GM12878 (cell line): ENCODE data around the gene TLCD5. TPM values are rescaled to one million over a fixed set of nuclear protein-coding genes. Genes with fewer than 3 reads are reported as not detected.

Experiments
- CREB1 ChIP-seq: IDR thresholded peaks from 2 replicates; pipeline ENCODE4 v1.6.1; 2012; ENCODE audit warnings: low read depth, mild to moderate bottlenecking, inconsistent platforms
- CREM ChIP-seq: IDR thresholded peaks from 2 replicates; pipeline ENCODE4 v1.6.1; 2014; ENCODE audit warnings: antibody characterized with exemption, low read depth
- DPF2 ChIP-seq: fragments of 450-650 bp; IDR thresholded peaks from 2 replicates; pipeline ENCODE4 v1.6.1; 2017; ENCODE audit warnings: mild to moderate bottlenecking
- ETV6 ChIP-seq, 2 experiments: fragments of 450-650 bp in 1 of 2; IDR thresholded peaks in 1 of 2; conservative IDR thresholded peaks in 1 of 2; 2 replicates each; pipeline ENCODE4 v1.6.1; 2014; ENCODE audit warnings: antibody characterized with exemption in 1 of 2, borderline replicate concordance in 1 of 2, low read depth in 1 of 2, mild to moderate bottlenecking in 1 of 2, moderate library complexity in 1 of 2
- HDAC2 ChIP-seq: fragments of 200-600 bp; sonication (generic); IDR thresholded peaks from 2 replicates; pipeline ENCODE4 v1.6.1; 2017
- NR2C2 ChIP-seq: IDR thresholded peaks from 2 replicates; pipeline ENCODE4 v1.6.1; 2011; ENCODE audit warnings: borderline replicate concordance, low read depth; ENCODE audit not compliant: control insufficient read depth, insufficient read length
- NR2F1 ChIP-seq: fragments of 450-650 bp; conservative IDR thresholded peaks from 2 replicates; pipeline ENCODE4 v1.6.1; 2017; ENCODE audit warnings: mild to moderate bottlenecking
- RB1 ChIP-seq: fragments of 450-650 bp; formaldehyde crosslinking; IDR thresholded peaks from 2 replicates; pipeline ENCODE4 v1.6.1; 2017; ENCODE audit warnings: mild to moderate bottlenecking, borderline replicate concordance
- SMC3 ChIP-seq: IDR thresholded peaks from 2 replicates; pipeline ENCODE4 v1.6.1; 2011; ENCODE audit warnings: low read length, improper control_type of control experiment, borderline replicate concordance
- SPI1 ChIP-seq: IDR thresholded peaks from 2 replicates; pipeline ENCODE4 v1.6.1; 2011; ENCODE audit warnings: low read depth, mild to moderate bottlenecking, low read length, moderate library complexity, borderline replicate concordance; ENCODE audit not compliant: insufficient read depth
- SRF ChIP-seq, 2 experiments: IDR thresholded peaks; 2 replicates each; pipeline ENCODE4 v1.6.1; 2011; ENCODE audit warnings: low read depth in 2 of 2, low read length in 2 of 2, mild to moderate bottlenecking in 1 of 2, moderate library complexity in 1 of 2
- STAT3 ChIP-seq: IDR thresholded peaks from 2 replicates; pipeline ENCODE4 v1.6.1; 2011; ENCODE audit warnings: low read depth, low read length, improper control_type of control experiment
- ZZZ3 ChIP-seq: IDR thresholded peaks from 2 replicates; pipeline ENCODE4 v1.6.1; 2011; ENCODE audit warnings: low read depth; ENCODE audit not compliant: control insufficient read depth, insufficient read length
- polyA plus RNA-seq, 11 experiments: library from polyadenylated mRNA; depleted of rRNA in 4 of 11; unstranded in 6 of 11; stranded (reverse) in 5 of 11; fragments of >200 nt; fragmentation: Nextera tagmentation in 4 of 11; fragmentation: Illumina TruSeq in 1 of 11; extraction: Ambion mirVana in 4 of 11; extraction: Trizol in 1 of 11; gene quantifications; 1 replicate in 1 of 11; 2 replicates in 10 of 11; pipeline versions ENCODE4 v1.2.1 to v1.2.3, GENCODE V29; 2011 to 2016; ENCODE audit warnings: inconsistent platforms in 2 of 11, missing spikeins in 2 of 11, low read depth in 1 of 11
- total RNA-seq, 4 experiments: library from RNA; depleted of rRNA in 3 of 4; stranded (reverse); fragments of >200 nt in 3 of 4; fragmentation: Illumina TruSeq in 1 of 4; extraction: Trizol in 1 of 4; gene quantifications; 2 replicates each; pipeline versions ENCODE4 v1.2.1 to v1.2.3, GENCODE V29; 2013 to 2021
- TF ChIP-seq, protein P1 (sequence below): fragments of 450-650 bp; IDR thresholded peaks from 2 replicates; pipeline ENCODE4 v1.6.1; 2017; ENCODE audit warnings: borderline replicate concordance
- TF ChIP-seq, protein P2 (sequence below): IDR thresholded peaks from 2 replicates; pipeline ENCODE4 v1.6.1; 2011; ENCODE audit warnings: low read depth, mild to moderate bottlenecking, low read length, moderate library complexity, borderline replicate concordance; ENCODE audit errors: extremely low read depth
- TF ChIP-seq, protein P3 (sequence below): fragments of 450-650 bp; IDR thresholded peaks from 2 replicates; pipeline ENCODE4 v1.6.1; 2016; ENCODE audit warnings: mild to moderate bottlenecking
- TF ChIP-seq, protein P4 (sequence below): fragments of 450-650 bp; conservative IDR thresholded peaks from 2 replicates; pipeline ENCODE4 v1.6.1; 2017; ENCODE audit warnings: mild to moderate bottlenecking, moderate library complexity
- TF ChIP-seq, protein P5 (sequence below): IDR thresholded peaks from 2 replicates; pipeline ENCODE4 v1.6.1; 2012; ENCODE audit warnings: improper control_type of control experiment, low read depth, low read length; ENCODE audit not compliant: insufficient replicate concordance

Gene TLCD5
- total and polyA plus RNA-seq, 10 of the 15 experiments (the other 5 are each of a cell fraction or from before 2014, with no cell fraction given): 2.4 to 13.3 (median 3.2) TPM

DNA sequence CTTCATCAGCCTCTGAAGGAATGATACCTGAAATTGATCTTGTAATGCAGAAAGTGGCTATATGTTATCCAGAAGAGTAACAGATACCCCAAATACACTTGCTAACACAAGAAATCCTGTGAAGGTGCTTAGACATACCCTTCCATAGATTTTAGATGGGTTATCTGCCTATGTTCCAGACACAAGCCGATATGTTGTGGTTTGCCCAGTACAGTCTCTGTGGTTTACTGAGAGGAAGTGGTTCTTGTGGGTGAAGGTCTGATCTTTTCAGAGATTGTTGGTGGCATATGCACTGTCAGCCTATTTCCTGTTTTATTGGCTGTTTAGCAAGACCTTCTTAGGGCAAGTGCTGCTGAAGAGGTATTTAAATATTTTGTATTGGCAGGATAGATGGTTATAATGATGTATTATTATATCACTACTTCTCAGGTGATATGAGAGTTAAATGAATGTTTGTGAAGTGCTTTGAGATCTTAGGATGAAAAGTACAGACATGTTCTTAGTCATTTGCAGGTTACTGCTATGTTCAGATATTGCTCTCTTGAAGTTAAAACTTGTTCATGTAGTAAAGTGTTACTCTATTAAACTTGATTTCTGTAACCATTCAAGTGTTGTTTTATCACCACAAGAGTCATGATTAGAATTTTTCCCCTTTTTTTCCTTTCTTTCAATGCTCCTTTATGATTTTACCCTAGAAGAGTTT, 19.4 kb downstream of the TLCD5 start (continued):
- no peak for TF ChIP-seq ZZZ3
- peak; percentile 92 for TF ChIP-seq SPI1
- TF ChIP-seq DPF2: peak; percentile 90
- TF ChIP-seq SRF (IDR thresholded peaks at IDR 0.05; ENCODE audit: low read depth in 2 of 2, low read length in 2 of 2): 0 out of 4 replicates have a peak, but pooled peaks of 1 of the 2 experiments have one; percentile 41
- TF ChIP-seq RB1: no peak
- TF ChIP-seq, protein P1, sequence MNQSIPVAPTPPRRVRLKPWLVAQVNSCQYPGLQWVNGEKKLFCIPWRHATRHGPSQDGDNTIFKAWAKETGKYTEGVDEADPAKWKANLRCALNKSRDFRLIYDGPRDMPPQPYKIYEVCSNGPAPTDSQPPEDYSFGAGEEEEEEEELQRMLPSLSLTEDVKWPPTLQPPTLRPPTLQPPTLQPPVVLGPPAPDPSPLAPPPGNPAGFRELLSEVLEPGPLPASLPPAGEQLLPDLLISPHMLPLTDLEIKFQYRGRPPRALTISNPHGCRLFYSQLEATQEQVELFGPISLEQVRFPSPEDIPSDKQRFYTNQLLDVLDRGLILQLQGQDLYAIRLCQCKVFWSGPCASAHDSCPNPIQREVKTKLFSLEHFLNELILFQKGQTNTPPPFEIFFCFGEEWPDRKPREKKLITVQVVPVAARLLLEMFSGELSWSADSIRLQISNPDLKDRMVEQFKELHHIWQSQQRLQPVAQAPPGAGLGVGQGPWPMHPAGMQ: peak; percentile 83
- TF ChIP-seq, protein P2, sequence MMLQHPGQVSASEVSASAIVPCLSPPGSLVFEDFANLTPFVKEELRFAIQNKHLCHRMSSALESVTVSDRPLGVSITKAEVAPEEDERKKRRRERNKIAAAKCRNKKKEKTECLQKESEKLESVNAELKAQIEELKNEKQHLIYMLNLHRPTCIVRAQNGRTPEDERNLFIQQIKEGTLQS: no peak
- TF ChIP-seq, protein P3, sequence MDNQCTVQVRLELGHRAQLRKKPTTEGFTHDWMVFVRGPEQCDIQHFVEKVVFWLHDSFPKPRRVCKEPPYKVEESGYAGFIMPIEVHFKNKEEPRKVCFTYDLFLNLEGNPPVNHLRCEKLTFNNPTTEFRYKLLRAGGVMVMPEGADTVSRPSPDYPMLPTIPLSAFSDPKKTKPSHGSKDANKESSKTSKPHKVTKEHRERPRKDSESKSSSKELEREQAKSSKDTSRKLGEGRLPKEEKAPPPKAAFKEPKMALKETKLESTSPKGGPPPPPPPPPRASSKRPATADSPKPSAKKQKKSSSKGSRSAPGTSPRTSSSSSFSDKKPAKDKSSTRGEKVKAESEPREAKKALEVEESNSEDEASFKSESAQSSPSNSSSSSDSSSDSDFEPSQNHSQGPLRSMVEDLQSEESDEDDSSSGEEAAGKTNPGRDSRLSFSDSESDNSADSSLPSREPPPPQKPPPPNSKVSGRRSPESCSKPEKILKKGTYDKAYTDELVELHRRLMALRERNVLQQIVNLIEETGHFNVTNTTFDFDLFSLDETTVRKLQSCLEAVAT: peak; percentile 99
- TF ChIP-seq CREB1: no peak
- peak; percentile 74; the same call in 1 of the 2 replicates for TF ChIP-seq CREM
- no peak for TF ChIP-seq SMC3
- TF ChIP-seq, protein P4, sequence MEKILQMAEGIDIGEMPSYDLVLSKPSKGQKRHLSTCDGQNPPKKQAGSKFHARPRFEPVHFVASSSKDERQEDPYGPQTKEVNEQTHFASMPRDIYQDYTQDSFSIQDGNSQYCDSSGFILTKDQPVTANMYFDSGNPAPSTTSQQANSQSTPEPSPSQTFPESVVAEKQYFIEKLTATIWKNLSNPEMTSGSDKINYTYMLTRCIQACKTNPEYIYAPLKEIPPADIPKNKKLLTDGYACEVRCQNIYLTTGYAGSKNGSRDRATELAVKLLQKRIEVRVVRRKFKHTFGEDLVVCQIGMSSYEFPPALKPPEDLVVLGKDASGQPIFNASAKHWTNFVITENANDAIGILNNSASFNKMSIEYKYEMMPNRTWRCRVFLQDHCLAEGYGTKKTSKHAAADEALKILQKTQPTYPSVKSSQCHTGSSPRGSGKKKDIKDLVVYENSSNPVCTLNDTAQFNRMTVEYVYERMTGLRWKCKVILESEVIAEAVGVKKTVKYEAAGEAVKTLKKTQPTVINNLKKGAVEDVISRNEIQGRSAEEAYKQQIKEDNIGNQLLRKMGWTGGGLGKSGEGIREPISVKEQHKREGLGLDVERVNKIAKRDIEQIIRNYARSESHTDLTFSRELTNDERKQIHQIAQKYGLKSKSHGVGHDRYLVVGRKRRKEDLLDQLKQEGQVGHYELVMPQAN: 0 out of 2 replicates have a peak, but pooled peaks have one; percentile 15
- TF ChIP-seq STAT3: no peak
- TF ChIP-seq NR2F1: no peak; the same call in 1 of the 2 replicates
- peak in 1 of 2 experiments; percentile 95; a peak in 2 of 4 replicates for TF ChIP-seq ETV6 (conservative IDR thresholded peaks at IDR 0.05 in 1 of 2, IDR thresholded peaks at IDR 0.05 in 1 of 2; ENCODE audit: borderline replicate concordance in 1 of 2, low read depth in 1 of 2)
- no peak for TF ChIP-seq HDAC2
- TF ChIP-seq NR2C2: no peak
- TF ChIP-seq, protein P5, sequence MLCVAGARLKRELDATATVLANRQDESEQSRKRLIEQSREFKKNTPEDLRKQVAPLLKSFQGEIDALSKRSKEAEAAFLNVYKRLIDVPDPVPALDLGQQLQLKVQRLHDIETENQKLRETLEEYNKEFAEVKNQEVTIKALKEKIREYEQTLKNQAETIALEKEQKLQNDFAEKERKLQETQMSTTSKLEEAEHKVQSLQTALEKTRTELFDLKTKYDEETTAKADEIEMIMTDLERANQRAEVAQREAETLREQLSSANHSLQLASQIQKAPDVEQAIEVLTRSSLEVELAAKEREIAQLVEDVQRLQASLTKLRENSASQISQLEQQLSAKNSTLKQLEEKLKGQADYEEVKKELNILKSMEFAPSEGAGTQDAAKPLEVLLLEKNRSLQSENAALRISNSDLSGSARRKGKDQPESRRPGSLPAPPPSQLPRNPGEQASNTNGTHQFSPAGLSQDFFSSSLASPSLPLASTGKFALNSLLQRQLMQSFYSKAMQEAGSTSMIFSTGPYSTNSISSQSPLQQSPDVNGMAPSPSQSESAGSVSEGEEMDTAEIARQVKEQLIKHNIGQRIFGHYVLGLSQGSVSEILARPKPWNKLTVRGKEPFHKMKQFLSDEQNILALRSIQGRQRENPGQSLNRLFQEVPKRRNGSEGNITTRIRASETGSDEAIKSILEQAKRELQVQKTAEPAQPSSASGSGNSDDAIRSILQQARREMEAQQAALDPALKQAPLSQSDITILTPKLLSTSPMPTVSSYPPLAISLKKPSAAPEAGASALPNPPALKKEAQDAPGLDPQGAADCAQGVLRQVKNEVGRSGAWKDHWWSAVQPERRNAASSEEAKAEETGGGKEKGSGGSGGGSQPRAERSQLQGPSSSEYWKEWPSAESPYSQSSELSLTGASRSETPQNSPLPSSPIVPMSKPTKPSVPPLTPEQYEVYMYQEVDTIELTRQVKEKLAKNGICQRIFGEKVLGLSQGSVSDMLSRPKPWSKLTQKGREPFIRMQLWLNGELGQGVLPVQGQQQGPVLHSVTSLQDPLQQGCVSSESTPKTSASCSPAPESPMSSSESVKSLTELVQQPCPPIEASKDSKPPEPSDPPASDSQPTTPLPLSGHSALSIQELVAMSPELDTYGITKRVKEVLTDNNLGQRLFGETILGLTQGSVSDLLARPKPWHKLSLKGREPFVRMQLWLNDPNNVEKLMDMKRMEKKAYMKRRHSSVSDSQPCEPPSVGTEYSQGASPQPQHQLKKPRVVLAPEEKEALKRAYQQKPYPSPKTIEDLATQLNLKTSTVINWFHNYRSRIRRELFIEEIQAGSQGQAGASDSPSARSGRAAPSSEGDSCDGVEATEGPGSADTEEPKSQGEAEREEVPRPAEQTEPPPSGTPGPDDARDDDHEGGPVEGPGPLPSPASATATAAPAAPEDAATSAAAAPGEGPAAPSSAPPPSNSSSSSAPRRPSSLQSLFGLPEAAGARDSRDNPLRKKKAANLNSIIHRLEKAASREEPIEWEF: no peak
